Measurements from ENCODE around the gene SH3BP4. TPM values are rescaled to one million over a fixed set of nuclear protein-coding genes. Genes with fewer than 3 reads are reported as not detected.

Gene SH3BP4
- total and polyA plus RNA-seq, 2 of the 13 experiments (the other 11 are each of a cell fraction or from before 2014, with no cell fraction given): 34.6 to 99.1 TPM

GRCh38 chr2:234987754-234988153 is 35.9 kb downstream of the SH3BP4 start (continued):
- TF ChIP-seq, protein P1, sequence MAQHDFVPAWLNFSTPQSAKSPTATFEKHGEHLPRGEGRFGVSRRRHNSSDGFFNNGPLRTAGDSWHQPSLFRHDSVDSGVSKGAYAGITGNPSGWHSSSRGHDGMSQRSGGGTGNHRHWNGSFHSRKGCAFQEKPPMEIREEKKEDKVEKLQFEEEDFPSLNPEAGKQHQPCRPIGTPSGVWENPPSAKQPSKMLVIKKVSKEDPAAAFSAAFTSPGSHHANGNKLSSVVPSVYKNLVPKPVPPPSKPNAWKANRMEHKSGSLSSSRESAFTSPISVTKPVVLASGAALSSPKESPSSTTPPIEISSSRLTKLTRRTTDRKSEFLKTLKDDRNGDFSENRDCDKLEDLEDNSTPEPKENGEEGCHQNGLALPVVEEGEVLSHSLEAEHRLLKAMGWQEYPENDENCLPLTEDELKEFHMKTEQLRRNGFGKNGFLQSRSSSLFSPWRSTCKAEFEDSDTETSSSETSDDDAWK (CRISPR knock-in tag; IDR thresholded peaks at IDR 0.05): no peak
- TF ChIP-seq ZNF569 (CRISPR knock-in tag; IDR thresholded peaks at IDR 0.05; ENCODE audit: borderline replicate concordance): no peak

- Histone ChIP-seq H3K4me1 (ENCODE audit: insufficient read depth, low read length) (peaks cover 97% of the 10 kb centered on the region), H3K27ac (ENCODE audit: extremely low read length, insufficient read depth, low read length) (no peak overlapping the region), H3K9me3 (ENCODE audit: low read length) (no peaks in the 10 kb centered on the region), H3K27me3 (ENCODE audit: control insufficient read depth in 1 of 2, insufficient read depth in 2 of 2, low read length in 2 of 2) (no peaks in the 10 kb centered on the region), H3K9ac (ENCODE audit: insufficient read depth, low read depth, low read length) (no peak overlapping the region), H3K4me2 (ENCODE audit: low read depth, low read length) (no peak overlapping the region), H4K20me1 (ENCODE audit: insufficient read depth, low read length) (peaks cover 95% of the 10 kb centered on the region), H2AFZ (ENCODE audit: low read length) (no peak overlapping the region), H3K79me2 (ENCODE audit: insufficient read depth, low read length) (peaks cover 100% of the 10 kb centered on the region), H3K4me3 (replicated peaks in 1 of 3; ENCODE audit: insufficient read depth in 1 of 3, low read depth in 2 of 3, low read length in 3 of 3) (no peak overlapping the region), H3K36me3 (replicated peaks in 1 of 2; ENCODE audit: control insufficient read depth in 1 of 2, insufficient read depth in 2 of 2, low read length in 2 of 2) (peaks cover 20 to 74% of the 10 kb centered on the region in 2 experiments)
- ChIA-PET CTCF (ENCODE audit: low intra/inter-chr PET ratio, low total read pairs) (no interaction called here), POLR2A (no interaction called here)
- TF ChIP-seq AGO2 (optimal IDR thresholded peaks at IDR 0.05; ENCODE audit: low read depth, low read length) (peak; percentile 44), ZNF687 (CRISPR knock-in tag; IDR thresholded peaks at IDR 0.05) (peak; percentile 22; the same call in 1 of the 2 replicates), PCBP2 (optimal IDR thresholded peaks at IDR 0.05; ENCODE audit: low read depth, low read length, poor library complexity, severe bottlenecking) (no peak), MATR3 (CRISPR knock-in tag; IDR thresholded peaks at IDR 0.05) (no peak), AKNA (CRISPR knock-in tag; IDR thresholded peaks at IDR 0.05; ENCODE audit: borderline replicate concordance) (no peak), RBM22 (optimal IDR thresholded peaks at IDR 0.05; ENCODE audit: low read length) (peak; percentile 69), ZNF337 (CRISPR knock-in tag; IDR thresholded peaks at IDR 0.05; ENCODE audit: borderline replicate concordance, low read depth) (no peak)
- intact Hi-C loops (cut with micrococcal nuclease; ENCODE audit: unreplicated experiment): loop anchor here (10.0 kb wide), 1 partner anchor 434 kb away; no protein-coding TSS in a partner anchor
- BruUV-seq (replicated peaks): no TSS peak
- ATAC-seq: no peak
- DNase-seq (ENCODE audit: low spot score): no peak
- FAIRE-seq: no peak
- 93% methylated on average over 14 of the region's 14 CpGs for WGBS (ENCODE audit: low lambda C conversion rate)
- in situ Hi-C loops (cut with HindIII; ENCODE audit: extremely low pct_ligation_motif_present, low pct_unique_long_range_greater_than_20kb): no loop called here
Measured at GRCh38 chr2:234988491-234988890, 36.7 kb downstream of the SH3BP4 start.

All from HepG2 (cell line).